ENCODE results near the gene FBXO4. TPM values are rescaled to one million over a fixed set of nuclear protein-coding genes. Genes with fewer than 3 reads are reported as not detected.
A peak's percentile ranks its signal among the peaks of the same experiment; 100 is the strongest.

FBXO4 gene
- total and polyA plus RNA-seq, 2 experiments from 2014 or later = 10.3 to 15.3 TPM

DNA sequence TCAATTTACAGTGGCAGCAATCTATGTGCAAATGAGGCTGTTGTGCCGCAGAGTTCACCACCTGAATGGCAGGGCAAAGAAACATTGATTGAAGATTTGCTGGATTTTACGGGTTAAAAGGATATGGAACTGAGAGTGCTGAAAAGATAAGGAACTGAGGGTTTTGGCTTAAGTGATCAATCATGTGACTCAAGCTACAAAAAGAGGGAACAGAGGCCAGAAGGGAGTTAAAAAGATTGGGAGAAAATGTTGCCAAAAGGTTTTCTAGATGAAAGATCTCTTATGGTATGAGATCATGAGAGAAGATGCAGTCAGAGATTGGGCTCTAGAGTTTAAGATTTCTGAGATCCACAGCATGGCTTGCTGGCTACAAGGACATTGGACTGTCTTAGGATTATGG, 28.9 kb upstream of the FBXO4 start:
- Histone ChIP-seq H3K9me3 (ENCODE audit: low read depth) (no peaks in the 10 kb centered on the region), H3K36me3 (replicated peaks; ENCODE audit: insufficient read depth, low read depth) (no peaks in the 10 kb centered on the region), H3K27ac (no peak overlapping the region), H2AFZ (no peak overlapping the region), H3K4me3 (no peak overlapping the region), H3K9me2 (replicated peaks; ENCODE audit: insufficient read depth) (no peaks in the 10 kb centered on the region), H3K27me3 (peaks cover 20% of the 10 kb centered on the region), H4K20me1 (ENCODE audit: insufficient read depth, poor library complexity, severe bottlenecking) (no peaks in the 10 kb centered on the region), H3K4me1 (ENCODE audit: insufficient read depth) (no peaks in the 10 kb centered on the region), H3K79me2 (no peaks in the 10 kb centered on the region), H3K4me2 (no peak overlapping the region)
- 26% methylated on average over 2 of the region's 2 CpGs for WGBS (ENCODE audit: low lambda C conversion rate, missing lambda C conversion rate)
- no peak for TF ChIP-seq EZH2phosphoT487 (IDR thresholded peaks at IDR 0.05; ENCODE audit: low read depth, severe bottlenecking, unreplicated experiment)
- TF ChIP-seq EZH2 (IDR thresholded peaks at IDR 0.05; ENCODE audit: borderline replicate concordance) = no peak
- no peak for TF ChIP-seq CTCF (IDR thresholded peaks at IDR 0.05; ENCODE audit: poor library complexity)
- no peak for DNase-seq (ENCODE audit: low spot score)

- H3K4me3 ChIP-seq = peak overlapping the region; percentile 4
- H3K4me2 ChIP-seq = peak overlapping the region; percentile 74
- H3K4me1 ChIP-seq (ENCODE audit: insufficient read depth) = peaks cover 11% of the 10 kb centered on the region
- no peak for TF ChIP-seq CTCF (IDR thresholded peaks at IDR 0.05; ENCODE audit: poor library complexity)
- TF ChIP-seq EZH2phosphoT487 (IDR thresholded peaks at IDR 0.05; ENCODE audit: low read depth, severe bottlenecking, unreplicated experiment) = no peak
- TF ChIP-seq EZH2 (IDR thresholded peaks at IDR 0.05; ENCODE audit: borderline replicate concordance) = no peak
- no peaks in the 10 kb centered on the region for H3K27me3 ChIP-seq
- peak overlapping the region; percentile 38 for H2AFZ ChIP-seq
- no peak for DNase-seq (ENCODE audit: low spot score)
- WGBS (ENCODE audit: low lambda C conversion rate, missing lambda C conversion rate) = 47% methylated on average over 8 of the region's 8 CpGs
- peaks cover 36% of the 10 kb centered on the region for H3K79me2 ChIP-seq
- H4K20me1 ChIP-seq (ENCODE audit: insufficient read depth, poor library complexity, severe bottlenecking) = no peaks in the 10 kb centered on the region
- no peaks in the 10 kb centered on the region for H3K36me3 ChIP-seq (replicated peaks; ENCODE audit: insufficient read depth, low read depth)
- H3K27ac ChIP-seq = peak overlapping the region; percentile 83
- H3K9me3 ChIP-seq (ENCODE audit: low read depth) = no peaks in the 10 kb centered on the region
- H3K9me2 ChIP-seq (replicated peaks; ENCODE audit: insufficient read depth) = no peaks in the 10 kb centered on the region
These were observed 21.6 kb upstream of the FBXO4 start for GRCh38 chr5:41903382-41903891.

- H3K4me3 ChIP-seq = peak within 1 kb of the TSS; percentile 57
- peak within 1 kb of the TSS; percentile 49 for H2AFZ ChIP-seq
- H3K36me3 ChIP-seq (replicated peaks; ENCODE audit: insufficient read depth, low read depth) = no peaks in the 10 kb centered on the region
- DNase-seq (ENCODE audit: low spot score) = peak; percentile 99
- H3K9me3 ChIP-seq (ENCODE audit: low read depth) = no peaks in the 10 kb centered on the region
- H3K27me3 ChIP-seq = no peaks in the 10 kb centered on the region
- peak within 1 kb of the TSS; percentile 88 for H3K27ac ChIP-seq
- 1% methylated on average over 53 of the region's 55 CpGs for WGBS (ENCODE audit: low lambda C conversion rate, missing lambda C conversion rate)
- no peaks in the 10 kb centered on the region for H4K20me1 ChIP-seq (ENCODE audit: insufficient read depth, poor library complexity, severe bottlenecking)
- H3K79me2 ChIP-seq = peaks cover 40% of the 10 kb centered on the region
- no peaks in the 10 kb centered on the region for H3K9me2 ChIP-seq (replicated peaks; ENCODE audit: insufficient read depth)
- H3K4me1 ChIP-seq (ENCODE audit: insufficient read depth) = peaks cover 11% of the 10 kb centered on the region
- H3K4me2 ChIP-seq = peak within 1 kb of the TSS; percentile 84
- TF ChIP-seq EZH2phosphoT487 (IDR thresholded peaks at IDR 0.05; ENCODE audit: low read depth, severe bottlenecking, unreplicated experiment) (no peak), CTCF (IDR thresholded peaks at IDR 0.05; ENCODE audit: poor library complexity) (no peak), EZH2 (IDR thresholded peaks at IDR 0.05; ENCODE audit: borderline replicate concordance) (no peak)
These were observed 20.9 kb upstream of the FBXO4 start, which contains the start of gene RIMOC1 for GRCh38 chr5:41903892-41904799. Gene RIMOC1, plus strand, starts transcription at chr5:41904344. Its CDS starts 24 bp downstream, at chr5:41904368.
